ENCODE measurements around the gene NCMAP. TPM values are rescaled to one million over a fixed set of nuclear protein-coding genes. Genes with fewer than 3 reads are reported as not detected.

NCMAP gene
- polyA plus RNA-seq, 1 donor, result 0.04 TPM

GRCh38 chr1:24570265-24571125 is 14.6 kb downstream of the NCMAP start:
- no peak for DNase-seq (ENCODE audit: low read depth)

GRCh38 chr1:24572301-24572700 is 16.4 kb downstream of the NCMAP start:
- no peak for DNase-seq (ENCODE audit: low read depth)

DNA sequence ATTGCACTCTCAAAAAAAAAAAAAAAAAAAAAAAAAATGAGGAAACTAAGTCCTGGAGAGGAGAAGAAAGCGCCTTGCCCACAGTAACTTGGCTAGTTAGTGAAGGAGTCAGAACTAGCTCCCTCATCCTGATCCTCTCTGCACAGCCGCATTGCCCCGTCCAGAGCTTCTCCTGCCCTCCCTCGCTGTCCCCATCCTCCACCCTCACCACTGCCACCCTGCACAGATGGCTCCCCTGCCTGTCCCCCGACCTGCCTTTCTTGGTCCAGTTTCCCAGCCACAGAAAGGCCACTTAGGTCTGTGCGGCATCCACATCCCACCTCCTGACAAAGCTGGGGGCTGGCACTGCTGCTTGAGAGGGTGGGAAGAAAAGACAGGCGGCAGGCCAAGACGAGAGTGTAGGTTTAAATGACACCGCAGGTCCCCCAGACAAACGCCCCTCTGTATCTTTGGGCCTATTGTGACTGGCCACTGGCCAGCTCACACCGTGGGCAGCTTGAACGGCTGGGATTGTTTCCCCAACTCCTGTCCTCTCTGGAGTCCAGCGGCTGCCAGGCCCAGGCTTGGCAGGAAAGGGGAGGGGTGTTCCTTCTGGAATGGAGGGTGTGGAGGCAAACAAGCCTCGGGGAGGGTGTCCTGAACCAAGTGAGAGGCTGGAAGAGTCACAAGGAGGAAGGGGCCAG is 20.2 kb downstream of the NCMAP start:
- no peak for DNase-seq (ENCODE audit: low read depth)

GRCh38 chr1:24578846-24579245 is 23.0 kb downstream of the NCMAP start:
- no peak for DNase-seq (ENCODE audit: low read depth)

- no peak for DNase-seq (ENCODE audit: low read depth)
Observed at GRCh38 chr1:24580756-24581155, 24.9 kb downstream of the NCMAP start.

- DNase-seq (ENCODE audit: low read depth), result no peak
Observed at GRCh38 chr1:24584171-24584647, 28.3 kb downstream of the NCMAP start.

DNA sequence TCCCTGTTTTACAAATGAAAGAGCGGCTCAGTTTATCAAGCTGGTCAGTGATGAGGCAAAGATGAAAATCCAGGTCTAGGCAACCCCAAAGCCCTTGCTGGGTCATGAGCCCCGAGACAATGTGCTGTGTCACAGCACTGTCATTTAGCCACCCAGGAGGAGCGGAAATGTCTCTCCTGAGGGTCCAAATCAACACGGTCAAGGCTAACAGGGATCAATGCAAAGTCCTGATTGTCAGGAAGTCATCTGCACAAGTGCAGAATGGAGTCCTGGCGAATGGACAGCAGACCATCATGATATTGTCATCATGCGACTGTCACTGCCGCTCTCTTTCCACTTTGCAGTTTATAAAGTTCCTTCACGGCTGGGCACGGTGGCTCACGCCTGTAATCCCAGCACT is 30.2 kb downstream of the NCMAP start:
- DNase-seq (ENCODE audit: low read depth), result no peak

GRCh38 chr1:24586970-24587820 is 31.3 kb downstream of the NCMAP start:
- DNase-seq (ENCODE audit: low read depth), result peak; percentile 1

GRCh38 chr1:24588573-24588972 is 32.7 kb downstream of the NCMAP start:
- no peak for DNase-seq (ENCODE audit: low read depth)

GRCh38 chr1:24589200-24589599 is 33.3 kb downstream of the NCMAP start:
- DNase-seq (ENCODE audit: low read depth), result no peak

DNA sequence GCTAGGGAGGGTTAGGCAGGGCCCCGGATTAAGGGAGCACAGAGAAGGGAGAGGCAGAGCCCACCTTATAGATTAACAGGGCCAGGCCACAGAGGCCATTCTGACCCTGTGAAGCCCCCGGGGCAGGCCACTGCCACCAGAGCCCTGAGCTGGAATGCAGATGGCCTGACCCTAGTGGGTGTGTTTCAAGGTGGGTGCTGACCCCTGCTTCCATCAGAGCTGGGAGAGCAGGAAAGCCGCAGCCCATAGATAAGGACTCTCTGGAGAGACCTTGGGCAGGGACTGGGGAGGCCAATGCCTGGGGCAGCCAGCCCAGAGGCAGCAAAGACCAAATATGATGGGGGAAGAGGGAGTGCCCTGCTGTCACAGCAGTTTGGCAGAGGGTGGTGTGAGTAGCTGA is 35.9 kb downstream of the NCMAP start:
- no peak for DNase-seq (ENCODE audit: low read depth)

GRCh38 chr1:24594328-24594598 is 38.4 kb downstream of the NCMAP start:
- no peak for DNase-seq (ENCODE audit: low read depth)

- DNase-seq (ENCODE audit: low read depth), result no peak
Observed at GRCh38 chr1:24596401-24596880, 40.6 kb downstream of the NCMAP start.

DNA sequence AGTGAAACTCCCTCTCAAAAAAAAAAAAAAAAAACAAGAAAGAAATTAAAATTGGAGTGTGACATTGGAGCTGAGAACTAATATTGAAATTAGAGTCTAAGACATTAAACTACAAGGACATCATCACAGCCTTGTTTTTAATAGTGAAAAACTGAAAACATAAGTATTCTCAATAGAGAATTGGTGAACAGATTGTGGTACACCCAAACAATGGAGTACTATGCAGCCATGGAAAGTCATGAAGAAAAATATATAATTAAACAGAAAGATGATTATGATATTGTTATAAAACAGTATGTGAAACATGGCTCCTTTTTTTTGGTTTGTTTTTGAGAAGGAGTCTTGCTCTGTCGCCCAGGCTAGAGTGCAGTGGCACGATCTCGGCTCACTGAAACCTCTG is 43.4 kb downstream of the NCMAP start:
- DNase-seq (ENCODE audit: low read depth), result no peak

DNA sequence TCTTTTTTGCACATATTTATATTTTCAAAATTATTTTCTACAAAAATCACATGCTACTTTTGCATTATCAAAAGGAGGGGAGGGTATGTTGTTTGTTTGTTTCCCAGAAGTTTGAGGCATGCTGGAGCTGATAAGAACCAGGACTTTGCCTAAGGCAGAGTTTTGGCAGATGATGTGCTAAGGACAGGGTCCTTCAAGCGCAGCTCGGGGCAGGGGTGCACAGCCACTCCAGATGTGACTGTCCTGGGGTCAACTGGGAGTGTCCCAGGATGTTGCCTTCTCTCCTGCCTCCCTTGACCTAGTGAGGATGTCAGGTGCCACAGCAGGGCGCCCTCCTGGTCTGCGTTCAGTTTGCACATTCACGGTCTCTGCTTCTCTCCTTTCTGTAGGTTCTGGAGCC is 44.7 kb downstream of the NCMAP start:
- DNase-seq (ENCODE audit: low read depth), result no peak

- DNase-seq (ENCODE audit: low read depth), result no peak
Observed at GRCh38 chr1:24605534-24606295, 49.8 kb downstream of the NCMAP start.

DNA sequence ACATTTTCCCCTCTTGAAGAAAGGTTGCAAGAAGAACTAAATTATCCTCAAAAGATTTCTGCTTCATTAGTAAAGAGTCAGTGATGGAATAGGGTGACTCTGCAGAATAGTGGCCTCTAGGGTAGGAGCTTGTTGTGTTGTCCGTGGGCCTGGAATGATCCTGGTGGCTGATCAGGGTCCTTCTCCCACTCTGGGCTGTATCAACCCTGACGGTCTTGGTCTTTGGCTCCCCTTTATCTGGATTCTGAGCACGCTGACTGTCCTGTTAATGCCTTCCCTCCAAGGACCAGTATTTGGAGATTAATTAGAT is 50.4 kb downstream of the NCMAP start:
- DNase-seq (ENCODE audit: low read depth), result no peak

GRCh38 chr1:24606621-24607020 is 50.7 kb downstream of the NCMAP start:
- no peak for DNase-seq (ENCODE audit: low read depth)

DNA sequence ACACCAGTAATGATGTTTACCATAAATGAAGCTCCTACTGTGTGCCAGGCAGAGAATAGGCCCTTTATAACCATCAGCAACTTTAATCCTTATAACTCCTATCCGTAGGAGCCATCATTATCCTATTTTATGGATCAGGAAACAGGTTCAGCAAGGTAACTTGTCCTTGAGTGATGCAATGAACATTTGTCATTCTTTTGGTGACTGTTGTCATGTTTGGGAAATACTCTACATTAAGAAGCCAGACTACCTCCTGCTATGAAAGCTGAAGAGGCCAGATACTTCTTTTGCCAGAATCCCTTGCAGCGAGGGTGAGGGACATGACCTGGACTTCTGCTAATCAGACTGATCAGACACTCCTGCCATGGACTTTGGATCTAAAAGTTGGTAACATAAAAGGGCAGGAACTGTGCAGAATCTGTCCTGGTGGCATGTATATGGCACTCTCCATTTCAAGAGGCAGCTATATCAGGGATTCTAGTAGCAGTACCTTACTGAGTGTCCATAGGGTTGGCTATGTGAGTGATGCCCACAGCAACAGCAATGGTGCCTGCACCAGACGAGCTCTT is 54.1 kb downstream of the NCMAP start:
- no peak for DNase-seq (ENCODE audit: low read depth)

GRCh38 chr1:24619376-24619775 is 63.5 kb downstream of the NCMAP start:
- DNase-seq (ENCODE audit: low read depth), result no peak

- no peak for DNase-seq (ENCODE audit: low read depth)
Observed at GRCh38 chr1:24620678-24621077, 64.8 kb downstream of the NCMAP start.
